GM12801 (cell line): ENCODE data around the gene F10.

Experiments used
- TF ChIP-seq, protein P1 (sequence below): IDR thresholded peaks from one replicate; pipeline ENCODE4 v1.5.1; 2011; ENCODE audit warnings: control low read depth; ENCODE audit not compliant: insufficient read length; ENCODE audit errors: extremely low read depth

The F10 gene

DNA sequence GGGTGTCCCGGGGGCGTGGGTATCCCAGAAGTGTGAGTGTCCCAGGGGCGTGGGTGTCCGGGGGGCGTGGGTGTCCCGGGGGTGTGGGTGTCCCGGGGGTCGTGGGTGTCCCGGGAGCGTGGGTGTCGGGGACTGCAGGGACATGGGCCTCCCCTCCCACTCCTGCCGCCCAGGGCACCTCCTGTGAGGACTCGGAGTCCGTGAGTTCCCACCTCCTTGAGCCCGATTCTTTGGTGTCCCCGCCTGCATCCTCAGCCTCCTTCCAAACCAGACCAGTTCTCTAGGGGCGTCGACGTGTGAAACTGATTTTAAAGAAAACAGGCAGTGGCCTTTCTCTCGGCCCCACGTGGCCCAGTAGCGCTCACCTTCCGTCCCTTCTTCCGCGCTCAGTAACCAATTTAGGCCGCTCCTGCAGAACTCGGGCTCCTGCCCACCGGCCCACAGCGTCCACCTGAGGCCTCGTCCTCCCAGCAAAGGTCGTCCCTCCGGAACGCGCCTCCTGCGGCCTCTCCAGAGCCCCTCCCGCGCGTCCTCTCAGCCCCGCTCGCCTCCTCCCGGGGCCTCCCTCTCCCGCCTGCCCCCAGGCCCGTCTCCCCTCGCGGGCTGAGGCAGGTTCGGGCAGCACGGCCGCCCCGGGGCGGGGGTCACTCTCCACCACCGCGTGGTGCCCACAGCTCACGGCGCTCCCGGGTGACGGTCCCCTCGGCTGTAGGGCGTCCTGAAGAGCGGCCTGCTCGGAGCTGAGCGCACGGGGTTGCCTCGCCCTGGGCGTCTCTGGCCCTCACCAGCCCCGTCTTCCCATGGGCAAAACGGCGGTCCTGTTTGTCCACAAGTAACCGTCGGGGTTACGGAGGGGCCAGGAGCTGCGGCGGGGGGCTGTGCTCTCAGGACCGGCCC is 13.2 kb upstream of the F10 start:
- TF ChIP-seq, protein P1, sequence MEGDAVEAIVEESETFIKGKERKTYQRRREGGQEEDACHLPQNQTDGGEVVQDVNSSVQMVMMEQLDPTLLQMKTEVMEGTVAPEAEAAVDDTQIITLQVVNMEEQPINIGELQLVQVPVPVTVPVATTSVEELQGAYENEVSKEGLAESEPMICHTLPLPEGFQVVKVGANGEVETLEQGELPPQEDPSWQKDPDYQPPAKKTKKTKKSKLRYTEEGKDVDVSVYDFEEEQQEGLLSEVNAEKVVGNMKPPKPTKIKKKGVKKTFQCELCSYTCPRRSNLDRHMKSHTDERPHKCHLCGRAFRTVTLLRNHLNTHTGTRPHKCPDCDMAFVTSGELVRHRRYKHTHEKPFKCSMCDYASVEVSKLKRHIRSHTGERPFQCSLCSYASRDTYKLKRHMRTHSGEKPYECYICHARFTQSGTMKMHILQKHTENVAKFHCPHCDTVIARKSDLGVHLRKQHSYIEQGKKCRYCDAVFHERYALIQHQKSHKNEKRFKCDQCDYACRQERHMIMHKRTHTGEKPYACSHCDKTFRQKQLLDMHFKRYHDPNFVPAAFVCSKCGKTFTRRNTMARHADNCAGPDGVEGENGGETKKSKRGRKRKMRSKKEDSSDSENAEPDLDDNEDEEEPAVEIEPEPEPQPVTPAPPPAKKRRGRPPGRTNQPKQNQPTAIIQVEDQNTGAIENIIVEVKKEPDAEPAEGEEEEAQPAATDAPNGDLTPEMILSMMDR: no peak

DNA sequence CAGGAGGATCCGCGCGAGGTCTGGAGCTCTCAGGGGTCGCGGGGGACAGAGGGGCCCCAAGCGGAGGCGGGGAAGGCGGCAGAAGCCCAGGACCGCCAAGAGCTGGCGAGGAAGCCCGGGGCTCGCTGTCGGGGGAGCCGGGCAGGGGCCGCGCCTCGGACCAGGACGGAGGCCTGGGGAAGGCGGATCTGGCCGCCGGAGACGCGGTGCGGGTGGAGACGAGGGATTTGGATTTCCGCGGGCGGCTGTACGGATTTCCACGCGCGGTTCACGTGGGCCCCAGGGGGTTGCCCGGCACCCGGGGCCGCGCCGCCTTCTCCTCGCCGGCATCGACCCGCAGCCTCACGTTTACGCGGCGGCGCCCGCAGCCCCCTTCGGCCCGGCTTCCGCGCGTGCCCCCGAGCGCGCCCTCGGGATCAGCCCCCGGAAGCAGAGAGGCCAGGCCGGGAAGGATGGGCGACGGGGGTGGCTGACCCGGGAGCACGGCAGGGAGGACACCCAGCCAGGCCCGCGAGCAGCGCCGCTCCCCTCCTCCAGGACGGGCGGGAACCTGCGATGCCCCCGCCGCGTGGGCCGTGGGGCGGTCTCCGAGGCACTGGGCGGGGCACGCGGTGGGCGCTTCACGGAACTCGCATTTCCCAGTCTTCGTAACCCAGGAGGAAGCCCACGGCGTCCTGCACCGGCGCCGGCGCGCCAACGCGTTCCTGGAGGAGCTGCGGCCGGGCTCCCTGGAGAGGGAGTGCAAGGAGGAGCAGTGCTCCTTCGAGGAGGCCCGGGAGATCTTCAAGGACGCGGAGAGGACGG is 12.3 kb upstream of the F10 start:
- TF ChIP-seq, protein P1: no peak

DNA sequence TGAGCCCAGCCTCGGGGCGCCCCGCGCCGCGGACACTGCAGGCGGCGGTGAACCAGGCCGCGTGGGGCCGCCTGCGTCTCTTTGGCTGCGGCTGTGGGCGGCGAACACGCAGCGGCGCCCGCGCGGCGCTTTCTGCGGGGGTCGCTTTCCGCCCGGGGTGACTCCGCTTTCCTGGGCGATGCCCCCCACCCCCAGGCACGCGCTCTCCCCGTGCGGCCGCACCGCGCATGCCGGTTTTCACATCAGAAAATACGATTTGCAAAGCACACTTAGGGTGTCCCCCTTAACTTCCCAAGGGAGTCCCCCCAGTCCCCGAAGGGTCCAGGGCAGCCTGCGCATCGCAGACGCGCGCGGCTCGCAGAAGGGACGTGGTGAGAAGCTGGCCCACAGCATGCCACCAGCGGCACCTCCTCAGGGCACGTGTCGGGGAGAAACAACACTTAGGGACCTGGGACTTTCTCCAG is 11.7 kb upstream of the F10 start:
- TF ChIP-seq, protein P1: no peak

DNA sequence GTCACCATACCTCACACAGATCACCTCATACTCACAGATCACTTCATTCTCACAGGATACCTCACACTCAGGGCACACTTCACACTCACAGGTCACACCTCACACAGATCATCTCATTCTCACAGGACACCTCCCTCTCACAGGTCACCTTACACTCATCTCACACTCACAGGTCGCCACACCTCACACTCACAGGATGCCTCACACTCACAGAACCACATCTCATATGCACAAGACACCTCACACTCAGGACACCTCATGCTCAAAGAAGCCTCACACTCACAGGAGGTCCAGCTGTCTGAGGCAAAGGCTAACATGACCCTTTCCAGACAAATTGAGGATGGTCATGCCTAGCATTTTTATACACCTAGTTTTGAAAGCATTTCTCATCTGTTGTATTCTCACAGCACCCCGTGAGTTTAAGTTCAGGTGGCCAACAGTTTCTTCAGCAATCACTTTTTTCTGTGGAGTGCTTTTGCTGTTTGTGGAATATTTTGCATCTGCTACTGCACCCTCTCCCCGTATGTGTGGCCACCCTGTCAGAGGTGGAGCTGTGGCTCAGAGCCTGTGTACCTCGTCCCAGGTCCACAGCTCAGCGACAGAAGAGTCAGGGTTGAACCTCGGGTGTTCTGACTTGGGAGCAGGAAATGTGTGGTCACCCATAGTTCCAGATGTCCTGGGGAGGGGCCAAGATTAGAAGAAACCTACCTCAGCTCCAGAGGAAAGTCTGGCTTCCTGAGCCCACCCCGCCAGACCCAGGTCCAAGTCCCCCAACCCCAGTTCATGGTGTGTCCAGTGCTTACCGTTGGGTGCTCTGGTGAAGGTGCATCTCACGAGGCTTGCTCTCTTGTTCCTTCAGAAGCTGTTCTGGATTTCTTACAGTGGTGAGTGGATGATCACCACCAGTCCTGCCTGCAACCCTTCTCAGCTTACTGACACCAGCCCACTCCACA is 9.4 kb upstream of the F10 start:
- TF ChIP-seq, protein P1: no peak

DNA sequence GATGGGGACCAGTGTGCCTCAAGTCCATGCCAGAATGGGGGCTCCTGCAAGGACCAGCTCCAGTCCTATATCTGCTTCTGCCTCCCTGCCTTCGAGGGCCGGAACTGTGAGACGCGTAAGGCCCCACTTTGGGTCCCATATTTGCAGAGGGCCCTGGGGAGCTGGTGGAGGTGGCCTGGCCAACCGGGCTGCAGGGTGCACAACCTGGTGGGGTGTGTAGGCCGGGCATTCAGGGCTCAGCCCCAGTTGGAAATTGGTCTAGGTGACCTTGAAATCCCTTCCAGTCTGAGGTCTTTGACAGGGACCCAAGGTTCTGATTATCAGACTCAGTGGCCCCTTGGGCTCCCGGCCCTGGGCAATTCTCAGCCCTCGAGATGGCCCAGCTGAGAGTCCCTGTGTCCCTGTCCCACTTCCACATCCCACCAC is 8.7 kb upstream of the F10 start:
- TF ChIP-seq, protein P1: no peak

DNA sequence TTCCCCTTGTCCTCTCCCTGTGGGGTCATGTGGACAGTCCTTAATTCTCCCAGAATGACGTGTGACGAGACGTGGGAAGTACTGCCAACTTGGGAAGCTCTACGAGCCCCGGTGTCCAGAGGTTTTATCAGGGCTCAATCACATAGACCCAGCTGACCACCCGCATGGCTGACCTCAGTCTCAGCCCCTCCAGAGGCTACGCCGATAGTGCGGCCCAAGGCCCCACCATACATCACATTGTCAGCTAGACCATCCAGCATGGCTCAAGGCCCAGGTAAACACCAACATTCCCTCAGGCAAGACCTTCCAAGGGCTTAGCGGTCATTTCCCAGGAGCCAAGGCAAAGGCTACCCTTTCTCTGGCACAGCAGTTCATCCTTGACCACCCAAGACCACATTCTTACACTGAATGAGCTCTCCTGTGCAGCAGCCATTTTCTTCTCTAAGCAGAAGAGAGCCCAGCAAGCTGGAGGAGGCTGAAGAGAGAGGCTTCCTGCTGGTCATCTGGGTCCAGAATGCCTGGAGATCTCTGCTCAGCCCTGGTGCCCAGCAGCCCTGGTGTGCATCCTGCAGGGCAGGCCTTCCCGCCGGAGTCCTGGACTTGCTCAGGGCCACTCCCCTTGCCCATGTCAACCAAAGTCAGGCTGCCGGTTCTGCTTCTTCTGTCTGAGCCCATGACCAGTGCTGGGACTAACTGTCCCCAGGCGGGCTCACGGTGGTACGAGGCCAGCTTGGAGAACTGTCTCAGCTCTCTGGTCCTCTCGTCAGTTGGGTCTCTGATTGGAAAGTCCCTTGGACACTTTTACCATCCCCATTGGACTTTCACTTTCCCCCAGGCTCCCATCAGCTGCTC is 7.9 kb upstream of the F10 start:
- TF ChIP-seq, protein P1: no peak
